Brain pericyte (primary cell): ENCODE results near the gene SPATA20.

ENCODE experiments used
- DNase-seq: peaks from one replicate; pipeline ENCODE4 v3.0.0-alpha.2; 2012; ENCODE audit warnings: low read depth, low spot score

The SPATA20 gene

GRCh38 chr17:50577451-50577954 lies 30.5 kb downstream of the SPATA20 start:
- DNase-seq: no peak

GRCh38 chr17:50578173-50578572 lies 31.2 kb downstream of the SPATA20 start:
- no peak for DNase-seq

- no peak for DNase-seq
These were observed 32.4 kb downstream of the SPATA20 start for GRCh38 chr17:50579399-50579798.

DNA sequence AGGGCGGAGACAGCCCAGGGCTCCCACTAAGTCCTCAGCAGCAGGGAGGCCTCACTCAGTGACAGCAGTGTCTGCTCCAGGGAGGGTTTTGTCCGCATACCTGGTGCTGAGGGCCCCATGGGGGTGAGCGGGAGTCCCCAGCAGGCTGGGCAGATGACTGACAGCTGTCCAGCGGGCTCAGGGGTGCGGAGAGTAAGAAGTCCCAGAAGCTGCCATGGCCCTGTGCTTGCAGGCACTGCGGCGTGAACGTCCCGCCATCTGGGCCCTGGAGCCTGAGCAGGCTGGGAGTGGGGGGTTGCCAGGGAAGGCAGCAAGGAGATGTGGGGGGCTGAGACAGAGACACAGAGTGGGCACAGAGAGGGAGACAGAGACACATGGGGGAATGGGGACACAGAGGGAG lies 33.7 kb downstream of the SPATA20 start:
- no peak for DNase-seq

GRCh38 chr17:50581316-50581715 lies 34.3 kb downstream of the SPATA20 start:
- DNase-seq: no peak

GRCh38 chr17:50582741-50583140 lies 35.8 kb downstream of the SPATA20 start:
- DNase-seq: no peak

DNA sequence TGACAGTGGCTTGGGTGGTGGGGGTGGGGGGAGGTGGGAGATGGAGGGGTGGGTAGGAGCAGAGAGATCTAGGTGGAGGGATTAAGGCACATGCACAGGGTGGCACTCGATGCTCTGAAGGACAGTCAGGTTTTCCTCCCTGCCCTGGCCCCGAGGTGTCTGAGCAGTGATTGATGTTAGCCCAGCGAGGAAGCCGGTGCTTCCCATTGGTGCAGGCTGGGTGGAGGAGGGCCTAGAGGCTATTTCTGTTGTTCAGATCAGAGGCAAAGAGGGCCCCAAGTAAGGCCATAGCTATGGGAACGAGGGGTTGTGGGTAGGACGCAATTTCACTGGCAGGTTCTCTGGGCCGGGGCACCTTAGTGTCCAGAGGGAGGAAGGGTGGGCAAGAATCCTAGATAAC lies 36.7 kb downstream of the SPATA20 start:
- no peak for DNase-seq

DNA sequence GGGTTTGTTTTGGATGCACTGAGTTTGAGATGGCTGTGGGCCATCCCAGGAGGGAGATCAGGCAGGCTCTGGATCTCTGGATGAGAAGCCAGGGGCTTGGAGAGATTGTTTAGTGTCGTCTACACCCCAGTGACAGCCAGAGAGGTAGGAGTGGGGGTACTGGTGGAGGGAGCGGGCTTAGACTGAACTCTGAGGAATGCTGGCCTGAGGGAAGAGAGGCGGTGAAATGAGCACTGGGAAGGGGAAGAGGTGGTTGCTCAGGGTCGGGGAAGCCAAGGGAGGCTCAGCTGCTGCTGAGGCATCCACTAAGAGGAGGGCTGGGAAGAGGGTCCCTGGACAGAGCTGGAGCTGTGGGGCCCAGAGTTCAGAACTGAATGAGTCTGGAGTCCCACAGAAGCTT lies 37.1 kb downstream of the SPATA20 start:
- DNase-seq: no peak

DNA sequence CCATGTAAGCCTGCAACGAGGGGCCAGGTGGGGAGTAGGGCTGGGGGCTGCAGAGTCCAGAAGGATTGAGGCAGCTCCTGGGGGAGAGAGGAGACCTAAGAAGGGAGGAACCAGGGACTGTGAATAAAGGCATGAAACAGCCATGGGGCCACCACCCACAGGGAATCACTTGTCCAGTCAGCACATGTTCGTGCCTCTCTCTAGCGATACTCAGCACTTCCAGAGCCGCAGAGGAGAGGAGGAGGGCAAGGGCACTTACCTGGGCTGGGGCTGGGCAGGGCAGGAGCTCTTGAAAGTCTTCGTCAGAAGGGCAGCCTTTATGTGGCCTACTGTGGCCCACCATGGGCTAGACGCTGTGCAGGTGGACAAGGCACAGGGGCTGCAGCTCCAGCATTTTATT lies 37.8 kb downstream of the SPATA20 start:
- no peak for DNase-seq

DNA sequence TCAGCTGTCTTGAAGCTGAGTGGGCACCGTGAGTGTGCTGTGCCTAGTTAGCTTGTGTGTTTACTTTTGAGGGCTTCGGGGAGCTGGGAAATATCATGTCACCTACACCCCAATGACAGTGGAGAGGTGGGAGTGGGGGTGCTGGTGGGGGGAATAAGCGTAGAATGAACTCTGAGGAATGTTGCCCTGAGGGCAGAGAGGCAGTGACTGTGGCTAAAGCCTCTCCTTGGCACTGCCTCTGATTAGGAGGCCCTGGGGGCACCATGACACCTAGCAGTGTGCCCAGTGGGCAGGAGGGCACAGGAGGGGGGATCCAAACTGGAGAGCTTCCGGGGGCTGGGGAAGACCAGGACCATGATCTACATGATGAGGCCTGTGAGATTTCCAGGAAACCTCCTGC lies 38.4 kb downstream of the SPATA20 start:
- DNase-seq: no peak

DNA sequence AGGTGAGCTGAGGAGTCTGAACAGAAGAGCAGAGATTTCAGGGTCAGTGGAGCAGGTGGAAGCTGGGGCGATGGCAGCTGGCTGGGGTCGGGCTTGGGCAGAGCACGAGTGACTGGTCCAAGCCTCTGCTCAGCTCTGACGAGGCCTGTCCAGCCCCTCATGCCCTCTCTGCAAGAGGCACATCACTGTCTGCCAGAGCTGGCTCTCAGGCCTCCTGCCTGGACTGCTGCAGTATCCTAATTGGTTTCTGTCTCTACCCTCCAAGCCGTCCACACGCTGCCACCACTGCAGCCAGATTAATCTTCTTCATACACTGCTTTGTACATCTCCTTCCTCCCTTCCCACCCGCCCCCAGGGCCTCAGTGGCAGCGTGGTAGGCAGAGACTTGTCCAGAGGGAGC lies 38.9 kb downstream of the SPATA20 start:
- no peak for DNase-seq

- no peak for DNase-seq
These were observed 39.7 kb downstream of the SPATA20 start for GRCh38 chr17:50586421-50587247.

DNA sequence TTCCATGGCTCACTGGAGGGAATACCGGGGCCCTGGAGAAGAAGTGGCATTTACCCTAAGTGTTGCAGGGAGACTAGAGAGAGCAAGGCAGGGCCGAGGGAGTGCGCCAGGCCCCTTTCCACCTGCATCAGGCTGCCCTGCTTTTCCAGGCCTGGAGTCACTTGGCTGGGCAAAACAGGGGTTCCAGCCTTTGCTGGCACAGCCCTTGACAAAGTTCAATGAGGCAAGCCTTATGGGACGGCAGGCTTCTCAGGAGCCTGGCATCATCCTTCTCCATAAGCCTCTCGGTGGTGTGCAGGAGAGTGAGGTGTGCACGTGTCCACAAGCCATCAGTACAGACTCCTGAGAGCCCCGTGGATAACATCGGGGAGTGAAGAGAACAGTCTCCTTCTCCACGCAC lies 40.6 kb downstream of the SPATA20 start:
- no peak for DNase-seq

DNA sequence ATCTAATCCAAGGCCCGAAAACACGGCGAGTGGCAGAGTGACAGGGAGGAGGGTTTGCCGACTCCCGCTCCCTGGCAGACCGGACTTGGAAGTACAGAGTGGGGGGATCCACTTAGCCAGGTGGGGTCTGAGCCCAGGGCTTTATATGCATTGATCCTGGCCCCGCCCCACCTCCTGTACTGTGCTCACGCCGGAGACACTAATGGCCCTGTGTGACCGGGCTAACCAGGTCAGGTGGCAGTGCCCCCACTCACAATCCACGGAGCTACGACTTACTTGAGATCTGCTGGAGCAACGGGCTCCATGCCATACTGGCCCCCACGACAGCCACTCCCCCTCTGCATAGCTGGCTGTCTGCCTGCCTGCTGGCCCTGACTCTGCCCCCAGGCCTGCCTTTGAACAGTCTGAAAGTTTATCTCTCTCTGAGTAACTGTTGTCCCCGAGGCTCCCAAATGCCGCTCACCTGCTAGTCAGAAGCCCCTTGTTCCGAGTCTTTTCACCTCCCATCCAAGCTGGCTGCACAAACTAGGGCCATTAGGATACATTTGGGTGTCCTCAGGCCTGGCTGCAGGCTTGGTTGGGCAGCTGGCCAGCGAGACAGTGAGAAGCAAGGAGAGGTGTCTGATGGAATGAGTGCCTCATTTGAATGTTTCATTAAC lies 41.5 kb downstream of the SPATA20 start:
- no peak for DNase-seq

DNA sequence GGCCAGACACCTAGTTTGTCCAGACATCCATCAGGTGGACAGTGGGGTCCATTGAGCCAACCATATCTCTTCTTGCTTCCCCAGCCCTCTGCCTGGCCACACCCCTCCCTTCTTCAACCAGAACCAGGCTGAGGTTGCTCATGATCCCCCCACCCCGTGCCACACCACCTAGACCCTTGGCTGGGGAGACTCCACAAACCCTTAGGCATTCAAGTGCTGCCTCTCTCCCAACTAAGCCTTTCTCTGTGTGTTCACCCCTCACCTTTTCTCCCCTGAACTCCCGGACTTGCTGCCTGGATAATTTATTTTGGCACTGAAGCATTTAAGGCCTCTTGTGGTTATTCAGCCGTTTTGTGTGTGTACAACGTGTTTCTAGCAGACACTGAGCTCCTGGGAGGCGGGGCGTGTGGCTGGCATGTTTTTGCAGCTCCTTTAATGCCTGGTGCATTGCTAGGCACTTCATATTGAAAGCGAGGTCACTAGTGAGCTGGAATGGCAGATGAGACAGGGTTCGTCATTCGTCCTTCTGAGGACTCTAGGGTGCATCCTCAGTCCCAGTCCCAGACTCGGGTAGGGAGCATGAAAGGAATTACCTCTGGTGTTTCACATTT lies 42.2 kb downstream of the SPATA20 start:
- no peak for DNase-seq

DNA sequence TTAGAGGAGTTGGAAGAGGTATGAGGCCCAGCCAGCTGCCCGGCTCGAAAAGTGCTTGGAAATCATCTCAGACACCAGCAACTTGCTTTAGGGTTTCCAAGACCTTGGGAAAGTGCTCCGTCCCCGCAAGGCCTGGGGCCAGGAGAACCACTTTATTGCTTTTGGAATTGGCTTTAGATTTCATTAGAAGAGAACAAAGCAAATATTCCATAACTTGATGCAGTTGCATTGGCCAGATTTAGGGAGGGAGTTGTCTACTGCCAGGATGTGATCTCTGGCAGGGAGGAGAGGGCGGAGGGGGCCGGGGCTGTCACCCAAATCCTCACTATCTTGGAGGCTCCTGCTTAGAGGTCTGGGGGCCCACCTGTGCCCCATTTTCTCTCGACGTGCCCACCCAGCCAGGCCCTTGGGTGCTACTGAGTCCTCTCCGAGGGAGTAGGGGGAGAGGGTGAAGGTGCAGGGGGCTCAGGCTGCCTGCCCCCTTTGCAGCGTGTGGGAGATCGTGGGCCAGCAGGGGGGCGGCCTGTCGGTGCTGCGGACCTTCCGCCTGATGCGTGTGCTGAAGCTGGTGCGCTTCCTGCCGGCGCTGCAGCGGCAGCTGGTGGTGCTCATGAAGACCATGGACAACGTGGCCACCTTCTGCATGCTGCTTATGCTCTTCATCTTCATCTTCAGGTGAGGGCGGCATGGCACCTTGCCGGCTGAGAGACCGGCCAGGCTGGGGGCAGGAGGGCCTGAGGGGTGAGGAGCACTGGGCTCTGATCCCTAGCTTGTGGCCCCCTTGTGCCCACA lies 44.2 kb downstream of the SPATA20 start:
- no peak for DNase-seq

DNA sequence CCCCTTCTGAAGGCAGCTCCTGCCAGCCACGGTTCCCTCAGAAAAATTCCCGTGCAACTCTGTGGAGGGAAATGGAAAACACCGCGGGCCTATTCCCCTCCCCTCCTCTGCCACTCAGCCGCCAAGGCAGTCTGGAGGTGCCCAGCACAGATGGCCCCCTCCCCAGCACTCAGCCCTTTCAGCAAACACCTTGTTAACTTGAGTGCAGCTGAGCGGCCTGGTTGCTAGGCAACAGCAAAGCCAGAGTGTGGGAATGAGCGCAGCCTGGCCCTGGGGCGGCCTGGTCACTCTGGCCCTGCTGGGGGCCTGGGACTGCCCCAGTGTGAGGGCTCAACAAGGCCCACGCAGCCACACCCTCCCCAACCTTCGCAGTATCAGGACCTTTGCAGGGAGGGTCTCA lies 46.3 kb downstream of the SPATA20 start:
- DNase-seq: no peak

GRCh38 chr17:50594128-50594823 lies 47.3 kb downstream of the SPATA20 start:
- no peak for DNase-seq

DNA sequence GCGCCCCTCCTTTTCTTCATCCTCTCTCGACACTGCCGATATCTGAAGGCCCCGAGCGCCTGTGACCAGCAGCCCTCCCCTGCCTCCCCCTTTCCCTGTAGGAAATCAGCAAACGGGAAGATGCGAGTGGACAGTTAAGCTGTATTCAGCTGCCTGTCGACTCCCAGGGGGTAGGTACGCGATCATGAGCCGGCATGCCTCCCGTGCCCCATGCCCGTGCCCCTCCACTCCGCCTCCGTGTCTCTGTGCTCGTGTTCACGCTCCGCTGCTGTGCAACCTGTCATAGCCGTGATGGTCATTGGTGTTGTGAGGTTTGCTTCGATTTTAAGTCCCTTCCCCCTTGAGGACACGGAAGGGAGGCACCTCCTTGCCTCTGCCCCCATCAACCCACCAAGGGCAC lies 47.9 kb downstream of the SPATA20 start:
- no peak for DNase-seq

DNA sequence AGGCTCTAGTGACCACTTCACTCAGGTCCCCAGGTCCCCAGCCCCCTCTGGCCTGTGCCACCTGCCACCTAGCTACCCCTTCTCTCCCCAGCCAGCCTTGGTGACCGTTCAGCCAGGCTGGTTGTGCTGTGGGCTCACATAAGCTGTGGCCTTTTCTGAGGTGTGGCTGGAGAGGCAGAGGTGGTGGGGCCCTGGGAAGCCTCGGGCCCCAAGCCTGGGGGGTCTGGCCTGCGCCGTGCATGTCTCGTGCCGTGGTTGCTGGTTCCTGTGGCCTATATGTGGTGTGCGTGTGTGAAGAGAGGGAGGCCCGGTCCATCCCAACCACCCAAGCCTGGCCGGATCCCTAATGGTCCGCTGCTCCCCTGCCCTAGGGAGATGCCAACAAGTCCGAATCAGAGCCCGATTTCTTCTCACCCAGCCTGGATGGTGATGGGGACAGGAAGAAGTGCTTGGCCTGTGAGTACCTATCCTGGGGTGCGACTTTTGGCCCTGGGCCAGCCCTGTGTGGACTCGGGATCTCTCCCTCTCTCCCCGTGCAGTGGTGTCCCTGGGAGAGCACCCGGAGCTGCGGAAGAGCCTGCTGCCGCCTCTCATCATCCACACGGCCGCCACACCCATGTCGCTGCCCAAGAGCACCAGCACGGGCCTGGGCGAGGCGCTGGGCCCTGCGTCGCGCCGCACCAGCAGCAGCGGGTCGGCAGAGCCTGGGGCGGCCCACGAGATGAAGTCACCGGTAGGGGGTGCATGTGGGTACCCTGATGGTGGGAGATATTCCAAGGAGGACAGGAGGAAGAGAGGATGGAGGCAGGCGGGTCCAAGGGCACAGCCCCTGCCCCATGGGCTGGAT lies 49.4 kb downstream of the SPATA20 start:
- no peak for DNase-seq
